Ovary (tissue), 9 donors: ENCODE results near the gene CIAPIN1. TPM values are rescaled to one million over a fixed set of nuclear protein-coding genes. Genes with fewer than 3 reads are reported as not detected.
"Not testable (repeated sequence)": the region's sequence is repeated elsewhere in the genome, so short reads cannot be mapped to it uniquely, and the experiment has no call there.

Experiments
- DNase-seq, 5 donors: peaks; one replicate each; pipeline ENCODE4 v3.0.0-alpha.2; 2019 to 2020
- H3K27ac ChIP-seq, 2 donors: fragments of 200-600 bp; one replicate each; pipeline versions ENCODE4 v1.5.1 to v1.8.0; 2019 to 2022
- H3K27me3 ChIP-seq: fragments of 200-600 bp; one replicate; pipeline ENCODE4 v1.8.0; 2022
- H3K36me3 ChIP-seq: fragments of 200-600 bp; sonication (generic); one replicate; pipeline ENCODE4 v1.5.1; 2019
- H3K4me1 ChIP-seq: one replicate; pipeline ENCODE4 v1.8.1; 2013; ENCODE audit warnings: mild to moderate bottlenecking, moderate library complexity; ENCODE audit not compliant: insufficient read depth
- H3K4me3 ChIP-seq: fragments of 200-600 bp; sonication (generic); one replicate; pipeline ENCODE4 v1.5.1; 2017
- H3K9me3 ChIP-seq, 2 donors: fragments of 200-600 bp in 1 of 2; sonication (generic) in 1 of 2; one replicate each; pipeline versions ENCODE4 v1.5.1 to v1.8.1; 2013 to 2019; ENCODE audit warnings: mild to moderate bottlenecking in 1 of 2, moderate library complexity in 1 of 2
- CTCF ChIP-seq, 3 donors: fragments of 450-650 bp in 2 of 3; fragments of 200-600 bp in 1 of 3; IDR thresholded peaks; one replicate each; pipeline versions ENCODE4 v1.5.1 to v1.8.0; 2016 to 2022; ENCODE audit warnings: antibody characterized with exemption in 3 of 3, mild to moderate bottlenecking in 1 of 3
- EP300 ChIP-seq: sonication (generic); formaldehyde crosslinking; IDR thresholded peaks from one replicate; pipeline ENCODE4 v1.6.1; 2017; ENCODE audit warnings: antibody characterized with exemption
- POLR2A ChIP-seq: fragments of 450-650 bp; IDR thresholded peaks from one replicate; pipeline ENCODE4 v1.6.1; 2017; ENCODE audit warnings: antibody characterized with exemption, mild to moderate bottlenecking, moderate library complexity
- WGBS, 3 donors: extraction: QIAGEN DNeasy Blood & Tissue Kit in 1 of 3; methylation state at CpG; one replicate each; pipeline versions ENCODE4 v1.1.5 to v1.1.7; 2013 to 2017; 5-methylcytosine and 5-hydroxymethylcytosine counted together
- intact Hi-C, 4 donors: fragments of 100-400 bp; cut with DNase I; formaldehyde crosslinking; loops; one replicate each; pipeline versions ENCODE4 v1.11.0 to v1.15.1; 2022 to 2023
- polyA plus RNA-seq, 2 donors: library from polyadenylated mRNA; stranded (reverse); fragments of 200-250 nt in 1 of 2; fragments of 350-450 nt in 1 of 2; fragmentation: Illumina TruSeq in 1 of 2; extraction: RNeasy Lipid Tissue Mini Kit (QIAGEN cat#74804) in 1 of 2; gene quantifications; one replicate each; pipeline ENCODE4 v1.2.3, GENCODE V29; 2013 to 2014
- total RNA-seq, 7 donors: library from RNA; depleted of rRNA in 2 of 7; stranded (reverse); fragments of >200 nt in 2 of 7; fragmentation: NEBNext Ultra II Directional in 3 of 7; extraction: Animal tissue kit (Norgen Biotek cat#: 25700) in 3 of 7; gene quantifications; one replicate each; pipeline versions ENCODE4 v1.1.0 to v1.2.4, GENCODE V29; 2016 to 2023
- donor health status: DM: no; HTN: no; CAD: no; lungs with moderate emphysema.
- donor health status: DM: no; HTN: no; CAD: no.
- donor health status: Bipolar disorder and iron deficiency.
- donor health status: DM: yes; HTN: yes; CAD: no.
- donor health status: DM: no; HTN: no; CAD: no.
- donor health status: DM: yes; HTN: yes; CAD: no.

CIAPIN1 gene
- total and polyA plus RNA-seq, 9 donors, result 9.2 to 33.5 (median 20.8) TPM

DNA sequence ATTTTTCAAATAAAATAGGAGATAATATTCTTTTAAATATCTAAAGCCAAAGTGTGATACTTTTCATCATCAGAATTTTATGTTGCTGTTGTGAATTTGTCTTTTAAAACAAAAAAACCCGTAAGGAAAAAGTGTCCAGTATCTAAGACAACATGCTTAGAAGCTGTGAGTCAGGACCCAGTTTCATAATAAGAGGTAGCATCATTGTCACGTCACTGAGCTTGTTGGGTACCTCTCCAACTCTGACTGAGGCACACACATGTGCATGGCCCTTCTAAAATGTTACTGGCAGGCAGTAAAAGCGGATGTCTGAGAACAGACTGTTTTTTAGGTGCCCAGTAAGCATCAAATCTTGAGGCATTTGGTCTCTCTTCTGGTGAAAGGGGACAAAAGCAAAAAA lies 2.5 kb downstream of the CIAPIN1 start:
- Histone ChIP-seq H3K9me3 (no peaks in the 10 kb centered on the region), H3K4me3 (no peak overlapping the region), H3K4me1 (peaks cover 8% of the 10 kb centered on the region), H3K27ac (no peak overlapping the region), H3K27me3 (no peaks in the 10 kb centered on the region), H3K36me3 (no peaks in the 10 kb centered on the region)
- TF ChIP-seq EP300 (no peak), POLR2A (no peak), CTCF (IDR thresholded peaks at IDR 0.05) (no peak)
- intact Hi-C loops, result no loop called here
- DNase-seq, result no peak
- 75 to 83% (median 80%) methylated on average over 3 of the region's 3 CpGs for WGBS, 3 donors

DNA sequence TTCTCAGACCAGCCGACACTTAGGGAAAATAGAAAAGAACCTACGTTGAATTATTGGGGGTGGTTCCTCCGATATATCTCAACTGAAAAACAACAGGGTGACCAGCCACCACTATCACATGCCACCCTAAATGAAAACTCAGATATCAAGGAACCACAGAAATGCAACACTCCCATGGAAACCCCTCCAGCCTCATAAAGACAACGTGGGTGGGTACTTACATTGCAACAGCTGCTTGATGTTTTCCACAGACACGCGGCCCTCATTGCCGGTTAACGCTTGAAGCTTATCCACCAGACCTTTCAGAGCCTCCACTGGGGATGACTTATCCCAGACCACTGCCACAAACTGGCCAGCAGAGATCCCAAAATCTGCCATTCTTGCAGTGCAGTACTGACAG lies 6.6 kb downstream of the CIAPIN1 start:
- H3K4me3 ChIP-seq, H3K36me3 ChIP-seq, intact Hi-C loops, H3K4me1 ChIP-seq, H3K27ac ChIP-seq, H3K27me3 ChIP-seq, DNase-seq, H3K9me3 ChIP-seq: not testable (repeated sequence)
- WGBS, 3 donors, result 73 to 99% (median 97%) methylated on average over 8 of the region's 8 CpGs

GRCh38 chr16:57439947-57440346 lies 7.2 kb downstream of the CIAPIN1 start:
- H3K36me3 ChIP-seq, intact Hi-C loops: not testable (repeated sequence)
- WGBS, 3 donors, result 95 to 97% (median 96%) methylated on average over 8 of the region's 8 CpGs

GRCh38 chr16:57435838-57436237 lies 11.3 kb downstream of the CIAPIN1 start:
- H3K9me3 ChIP-seq, result no peaks in the 10 kb centered on the region
- TF ChIP-seq EP300 (no peak), CTCF (IDR thresholded peaks at IDR 0.05) (no peak), POLR2A (no peak)
- H3K4me3 ChIP-seq, result no peak overlapping the region
- H3K4me1 ChIP-seq, result no peaks in the 10 kb centered on the region
- H3K27me3 ChIP-seq, result no peaks in the 10 kb centered on the region
- 93 to 100% (median 96%) methylated on average over 1 of the region's 1 CpG for WGBS, 3 donors
- intact Hi-C loops, result no loop called here
- no peak for DNase-seq
- H3K36me3 ChIP-seq, result no peaks in the 10 kb centered on the region
- H3K27ac ChIP-seq, result no peak overlapping the region

More at GRCh38 chr16:57439947-57440346, 7.2 kb downstream of the CIAPIN1 start:
- H3K27ac ChIP-seq, H3K27me3 ChIP-seq, DNase-seq, H3K4me3 ChIP-seq, H3K4me1 ChIP-seq, H3K9me3 ChIP-seq: not testable (repeated sequence)

DNA sequence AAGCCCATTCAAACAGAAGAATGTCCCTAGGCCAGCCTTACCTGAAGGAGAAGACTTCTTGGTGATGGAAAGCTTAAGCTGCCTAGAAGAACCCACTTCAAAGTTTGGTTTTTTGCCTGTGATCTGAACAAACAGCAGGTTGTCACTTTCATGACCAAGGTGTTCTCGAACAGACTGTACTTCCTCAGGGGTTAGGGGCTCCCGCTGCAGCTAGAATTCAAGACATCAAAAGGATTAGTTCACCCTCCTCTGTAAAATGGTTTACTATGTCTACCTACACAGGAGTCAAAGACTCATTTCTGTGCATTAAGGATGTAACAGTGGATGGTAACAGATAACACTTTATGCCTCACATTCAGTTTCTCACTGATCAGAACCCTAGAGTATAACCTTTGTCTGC lies 13.2 kb downstream of the CIAPIN1 start:
- no peak for DNase-seq
- Histone ChIP-seq H3K27me3 (no peaks in the 10 kb centered on the region), H3K36me3 (no peaks in the 10 kb centered on the region), H3K4me1 (no peaks in the 10 kb centered on the region), H3K27ac (no peak overlapping the region), H3K4me3 (no peak overlapping the region), H3K9me3 (no peaks in the 10 kb centered on the region)
- intact Hi-C loops, result no loop called here
- WGBS, 3 donors, result 98 to 100% (median 100%) methylated on average over 2 of the region's 2 CpGs
- TF ChIP-seq EP300 (no peak), POLR2A (no peak), CTCF (IDR thresholded peaks at IDR 0.05) (no peak)

- no peak overlapping the region for H3K27ac ChIP-seq
- no peak for DNase-seq
- WGBS, 3 donors, result 91 to 94% (median 92%) methylated on average over 3 of the region's 3 CpGs
- intact Hi-C loops, result no loop called here
- H3K27me3 ChIP-seq, result no peaks in the 10 kb centered on the region
- TF ChIP-seq CTCF (IDR thresholded peaks at IDR 0.05), result no peak
- no peak for TF ChIP-seq EP300
- TF ChIP-seq POLR2A, result no peak
- no peaks in the 10 kb centered on the region for H3K36me3 ChIP-seq
- H3K4me1 ChIP-seq, result no peaks in the 10 kb centered on the region
- no peaks in the 10 kb centered on the region for H3K9me3 ChIP-seq
- no peak overlapping the region for H3K4me3 ChIP-seq
Observed at GRCh38 chr16:57432989-57433388, 14.2 kb downstream of the CIAPIN1 start.
